ENCODE data around the gene CCDC171.

DNA sequence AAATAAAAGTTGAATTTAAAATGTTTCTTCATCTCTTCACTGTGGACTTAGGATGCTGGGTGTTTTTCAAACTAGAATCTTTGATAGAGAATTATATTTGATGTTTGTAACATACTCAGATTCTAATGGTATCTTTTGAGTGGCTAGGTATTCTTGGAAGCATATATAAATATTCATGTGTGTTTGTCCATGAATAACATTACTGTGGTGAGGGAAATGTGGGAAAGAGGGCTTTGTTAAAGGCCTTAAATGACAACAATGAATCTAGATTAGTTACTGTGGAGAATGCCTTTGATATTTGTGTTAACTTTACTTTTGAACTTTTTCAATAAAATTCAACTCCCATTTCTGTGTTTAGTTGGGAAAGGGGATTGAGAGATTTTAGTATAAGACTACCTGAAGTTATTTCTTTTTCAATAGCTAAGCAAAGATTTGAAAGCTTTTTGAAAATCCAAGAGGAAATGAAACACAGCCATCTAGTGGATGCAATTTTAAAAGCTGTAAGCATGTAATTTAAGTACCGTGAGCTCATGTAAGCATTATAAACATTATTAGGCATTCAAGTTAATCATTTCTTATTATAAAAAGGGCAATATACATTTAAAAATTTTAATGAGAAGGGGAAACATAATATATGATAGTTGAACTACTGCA lies 69.6 kb downstream of the CCDC171 start:
- TF ChIP-seq POLR2AphosphoS5 (IDR thresholded peaks at IDR 0.05) = no peak
- TF ChIP-seq, protein P1, sequence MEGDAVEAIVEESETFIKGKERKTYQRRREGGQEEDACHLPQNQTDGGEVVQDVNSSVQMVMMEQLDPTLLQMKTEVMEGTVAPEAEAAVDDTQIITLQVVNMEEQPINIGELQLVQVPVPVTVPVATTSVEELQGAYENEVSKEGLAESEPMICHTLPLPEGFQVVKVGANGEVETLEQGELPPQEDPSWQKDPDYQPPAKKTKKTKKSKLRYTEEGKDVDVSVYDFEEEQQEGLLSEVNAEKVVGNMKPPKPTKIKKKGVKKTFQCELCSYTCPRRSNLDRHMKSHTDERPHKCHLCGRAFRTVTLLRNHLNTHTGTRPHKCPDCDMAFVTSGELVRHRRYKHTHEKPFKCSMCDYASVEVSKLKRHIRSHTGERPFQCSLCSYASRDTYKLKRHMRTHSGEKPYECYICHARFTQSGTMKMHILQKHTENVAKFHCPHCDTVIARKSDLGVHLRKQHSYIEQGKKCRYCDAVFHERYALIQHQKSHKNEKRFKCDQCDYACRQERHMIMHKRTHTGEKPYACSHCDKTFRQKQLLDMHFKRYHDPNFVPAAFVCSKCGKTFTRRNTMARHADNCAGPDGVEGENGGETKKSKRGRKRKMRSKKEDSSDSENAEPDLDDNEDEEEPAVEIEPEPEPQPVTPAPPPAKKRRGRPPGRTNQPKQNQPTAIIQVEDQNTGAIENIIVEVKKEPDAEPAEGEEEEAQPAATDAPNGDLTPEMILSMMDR (IDR thresholded peaks at IDR 0.05) = peak in 1 of 5 experiments; percentile 7
